Measurements from ENCODE around the gene DBH.

The DBH gene

DNA sequence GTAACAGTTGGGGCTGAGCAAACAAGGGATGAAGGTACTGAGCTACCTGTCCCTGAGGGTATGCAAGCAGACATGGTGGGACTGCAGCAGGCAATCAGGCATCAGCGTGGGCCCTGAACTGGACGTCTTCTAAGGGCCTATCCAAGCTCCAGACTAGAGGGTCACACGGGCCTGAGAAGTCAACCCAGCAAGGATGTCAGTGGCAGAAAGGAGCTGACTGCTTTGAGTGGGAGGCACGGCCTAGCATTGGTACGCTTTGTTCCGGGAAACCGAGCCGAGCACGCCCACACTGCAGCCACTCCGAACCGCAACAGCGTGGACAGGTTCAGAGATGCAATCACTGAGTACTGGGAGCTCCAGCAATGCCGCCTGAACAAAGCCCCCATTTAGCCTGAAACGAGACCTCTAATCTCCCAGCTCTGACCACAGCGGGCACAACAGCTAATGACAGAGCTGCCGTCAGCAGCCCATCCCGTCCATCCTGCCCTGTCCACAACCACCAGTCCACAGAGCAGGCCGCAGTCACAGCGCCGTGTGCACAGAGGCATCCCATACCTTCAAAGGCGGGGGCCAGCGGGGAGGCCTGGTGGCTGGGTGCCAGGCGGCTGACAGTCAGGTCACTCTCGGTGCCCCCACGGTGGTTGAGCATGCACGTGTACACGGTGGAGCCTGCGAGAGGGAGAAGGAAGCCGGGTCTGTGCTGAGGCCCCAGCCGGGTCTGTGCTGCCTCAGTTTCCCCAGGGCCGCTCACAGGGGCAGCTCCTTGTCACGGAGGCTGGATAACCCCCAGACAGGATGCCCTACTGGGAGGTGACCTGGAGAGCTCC lies 57.8 kb downstream of the DBH start:
- TF ChIP-seq, protein P1, sequence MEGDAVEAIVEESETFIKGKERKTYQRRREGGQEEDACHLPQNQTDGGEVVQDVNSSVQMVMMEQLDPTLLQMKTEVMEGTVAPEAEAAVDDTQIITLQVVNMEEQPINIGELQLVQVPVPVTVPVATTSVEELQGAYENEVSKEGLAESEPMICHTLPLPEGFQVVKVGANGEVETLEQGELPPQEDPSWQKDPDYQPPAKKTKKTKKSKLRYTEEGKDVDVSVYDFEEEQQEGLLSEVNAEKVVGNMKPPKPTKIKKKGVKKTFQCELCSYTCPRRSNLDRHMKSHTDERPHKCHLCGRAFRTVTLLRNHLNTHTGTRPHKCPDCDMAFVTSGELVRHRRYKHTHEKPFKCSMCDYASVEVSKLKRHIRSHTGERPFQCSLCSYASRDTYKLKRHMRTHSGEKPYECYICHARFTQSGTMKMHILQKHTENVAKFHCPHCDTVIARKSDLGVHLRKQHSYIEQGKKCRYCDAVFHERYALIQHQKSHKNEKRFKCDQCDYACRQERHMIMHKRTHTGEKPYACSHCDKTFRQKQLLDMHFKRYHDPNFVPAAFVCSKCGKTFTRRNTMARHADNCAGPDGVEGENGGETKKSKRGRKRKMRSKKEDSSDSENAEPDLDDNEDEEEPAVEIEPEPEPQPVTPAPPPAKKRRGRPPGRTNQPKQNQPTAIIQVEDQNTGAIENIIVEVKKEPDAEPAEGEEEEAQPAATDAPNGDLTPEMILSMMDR (conservative IDR thresholded peaks at IDR 0.05; ENCODE audit: control insufficient read depth, insufficient read depth, low read depth, low read length): no peak
- DNase-seq (ENCODE audit: low read depth): no peak
- H3K4me3 ChIP-seq (ENCODE audit: control insufficient read depth, low read depth, low read length): no peak overlapping the region

GRCh38 chr9:133694686-133695085 lies 58.5 kb downstream of the DBH start:
- no peak overlapping the region for H3K4me3 ChIP-seq (ENCODE audit: control insufficient read depth, low read depth, low read length)
- DNase-seq (ENCODE audit: low read depth): no peak
- TF ChIP-seq, protein P1 (conservative IDR thresholded peaks at IDR 0.05; ENCODE audit: control insufficient read depth, insufficient read depth, low read depth, low read length): no peak

DNA sequence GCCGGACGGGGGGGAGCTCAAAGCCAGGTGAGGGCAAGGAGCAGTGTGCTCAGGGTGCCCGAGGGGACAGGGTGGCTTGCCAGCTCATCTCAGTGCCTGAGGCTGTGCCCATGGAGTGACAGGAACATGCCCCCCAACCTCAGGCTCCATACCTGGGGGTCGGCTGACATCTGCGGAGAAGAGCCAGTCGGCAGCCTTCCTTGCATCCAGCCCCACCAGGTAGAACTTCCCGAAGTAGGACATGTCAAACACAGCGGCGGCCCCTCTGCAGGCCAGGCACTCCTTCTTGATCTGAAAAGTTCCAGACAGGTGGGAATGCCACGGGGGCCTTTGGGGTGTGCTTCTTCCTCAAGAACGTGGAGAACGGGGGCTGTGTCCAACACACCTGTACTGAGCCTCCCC lies 59.9 kb downstream of the DBH start:
- no peak overlapping the region for H3K4me3 ChIP-seq (ENCODE audit: control insufficient read depth, low read depth, low read length)
- TF ChIP-seq, protein P1 (conservative IDR thresholded peaks at IDR 0.05; ENCODE audit: control insufficient read depth, insufficient read depth, low read depth, low read length): no peak
- DNase-seq (ENCODE audit: low read depth): no peak

DNA sequence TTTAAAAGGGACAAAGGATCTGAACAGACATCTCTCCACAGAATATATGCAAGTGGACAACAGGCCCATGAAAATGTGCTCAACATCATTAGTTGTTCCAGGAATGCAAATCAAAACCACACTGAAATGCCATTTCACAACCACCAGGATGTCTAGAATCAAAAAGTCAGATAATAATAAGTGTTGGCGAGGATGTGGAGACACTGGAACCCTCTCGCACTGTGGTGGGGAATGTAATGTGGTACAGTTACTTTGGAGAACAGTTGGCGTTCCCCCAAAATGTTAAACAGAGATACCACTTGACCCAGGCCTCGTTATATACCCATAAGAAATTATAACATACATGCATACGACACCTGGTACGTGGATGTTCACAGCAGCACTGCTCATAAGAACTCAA lies 63.4 kb downstream of the DBH start:
- no peak for DNase-seq (ENCODE audit: low read depth)
- no peak overlapping the region for H3K4me3 ChIP-seq (ENCODE audit: control insufficient read depth, low read depth, low read length)
- TF ChIP-seq, protein P1 (conservative IDR thresholded peaks at IDR 0.05; ENCODE audit: control insufficient read depth, insufficient read depth, low read depth, low read length): no peak

GRCh38 chr9:133700819-133701320 lies 64.7 kb downstream of the DBH start:
- no peak for DNase-seq (ENCODE audit: low read depth)
- no peak overlapping the region for H3K4me3 ChIP-seq (ENCODE audit: control insufficient read depth, low read depth, low read length)
- TF ChIP-seq, protein P1 (conservative IDR thresholded peaks at IDR 0.05; ENCODE audit: control insufficient read depth, insufficient read depth, low read depth, low read length): no peak

DNA sequence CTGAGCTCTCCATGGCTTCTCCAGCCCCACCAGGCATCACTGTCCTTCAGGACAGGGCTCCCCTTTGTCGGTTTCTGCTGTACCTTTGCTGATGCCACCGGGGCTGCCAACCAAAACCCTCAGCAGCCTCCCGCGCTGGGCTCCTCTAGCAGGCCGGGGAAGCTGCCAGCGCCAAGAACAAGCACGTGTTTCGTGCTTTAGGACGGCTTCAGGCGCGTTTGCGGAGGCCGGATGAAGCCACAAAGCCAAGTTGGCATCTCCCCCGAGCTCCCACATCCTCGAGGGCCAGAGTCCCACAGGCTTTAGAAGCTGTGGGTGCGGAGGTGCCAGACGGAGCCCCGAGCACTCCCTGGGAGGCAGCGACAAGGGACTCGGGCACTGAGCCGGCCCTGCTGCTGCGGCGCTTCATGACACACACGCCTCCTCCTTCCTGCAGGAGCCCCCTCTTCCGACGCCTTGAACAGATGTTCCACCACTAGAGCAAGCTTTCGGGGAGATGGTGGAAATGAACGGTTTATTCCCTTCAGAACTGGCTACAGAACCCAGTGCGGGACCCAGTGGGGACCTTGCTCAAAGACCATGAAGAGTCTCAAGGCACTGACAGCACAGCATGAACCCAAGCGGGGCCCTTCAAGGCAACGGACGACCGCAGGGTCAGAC lies 65.3 kb downstream of the DBH start:
- no peak for DNase-seq (ENCODE audit: low read depth)
- TF ChIP-seq, protein P1 (conservative IDR thresholded peaks at IDR 0.05; ENCODE audit: control insufficient read depth, insufficient read depth, low read depth, low read length): no peak

More for the DNA sequence above, 65.3 kb downstream of the DBH start:
- H3K4me3 ChIP-seq (ENCODE audit: control insufficient read depth, low read depth, low read length): no peak overlapping the region
